Limb (tissue), 2 donors: ENCODE measurements around the gene SLC39A7.

ENCODE experiments used
- DNase-seq, 2 donors: peaks; one replicate each; pipeline ENCODE4 v3.0.0-alpha.2; 2016; ENCODE audit errors: extremely low spot score in 2 of 2

The SLC39A7 gene

DNA sequence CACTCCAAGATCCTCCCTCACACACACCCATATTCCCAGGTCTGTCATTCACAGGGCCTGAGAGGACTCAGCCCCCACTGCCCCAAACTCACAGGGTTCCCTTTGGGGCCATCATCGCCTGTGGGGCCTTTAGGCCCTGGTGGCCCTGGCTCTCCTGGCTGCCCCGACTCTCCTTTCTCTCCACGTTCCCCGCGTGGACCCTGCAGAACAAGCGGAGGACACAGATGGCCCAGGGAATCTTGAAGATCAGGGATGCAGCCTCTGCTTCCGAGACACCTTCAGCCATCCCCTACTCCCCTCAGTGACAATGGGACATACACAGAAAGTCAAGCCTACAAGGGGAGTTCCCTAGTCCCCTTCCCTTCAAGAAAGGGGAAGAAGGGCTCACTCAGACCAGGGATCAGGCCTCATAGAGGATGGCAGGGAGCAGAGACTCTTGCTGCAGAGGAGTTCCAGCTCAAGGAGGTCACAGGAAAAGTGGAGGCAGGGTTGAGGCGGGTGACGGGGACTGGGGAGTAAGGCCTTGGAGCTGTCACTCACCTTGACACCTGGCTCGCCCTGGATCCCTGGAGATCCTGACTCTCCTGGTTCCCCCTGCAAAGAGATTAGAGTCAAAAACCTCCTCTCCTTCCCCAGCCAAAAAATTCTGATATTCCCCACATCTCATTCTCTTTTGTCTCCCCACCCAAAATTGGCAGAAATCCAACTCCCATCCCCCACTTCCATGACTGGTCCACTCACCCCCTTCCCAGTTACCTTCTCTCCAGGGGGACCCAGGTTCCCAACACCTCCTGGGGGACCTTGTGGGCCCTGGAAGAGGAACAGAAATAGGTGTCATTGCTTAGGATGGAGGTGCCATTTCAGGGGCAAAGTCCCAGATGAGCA is 31.1 kb upstream of the SLC39A7 start:
- no peak for DNase-seq

GRCh38 chr6:33170176-33171015 is 30.3 kb upstream of the SLC39A7 start:
- DNase-seq: no peak

DNA sequence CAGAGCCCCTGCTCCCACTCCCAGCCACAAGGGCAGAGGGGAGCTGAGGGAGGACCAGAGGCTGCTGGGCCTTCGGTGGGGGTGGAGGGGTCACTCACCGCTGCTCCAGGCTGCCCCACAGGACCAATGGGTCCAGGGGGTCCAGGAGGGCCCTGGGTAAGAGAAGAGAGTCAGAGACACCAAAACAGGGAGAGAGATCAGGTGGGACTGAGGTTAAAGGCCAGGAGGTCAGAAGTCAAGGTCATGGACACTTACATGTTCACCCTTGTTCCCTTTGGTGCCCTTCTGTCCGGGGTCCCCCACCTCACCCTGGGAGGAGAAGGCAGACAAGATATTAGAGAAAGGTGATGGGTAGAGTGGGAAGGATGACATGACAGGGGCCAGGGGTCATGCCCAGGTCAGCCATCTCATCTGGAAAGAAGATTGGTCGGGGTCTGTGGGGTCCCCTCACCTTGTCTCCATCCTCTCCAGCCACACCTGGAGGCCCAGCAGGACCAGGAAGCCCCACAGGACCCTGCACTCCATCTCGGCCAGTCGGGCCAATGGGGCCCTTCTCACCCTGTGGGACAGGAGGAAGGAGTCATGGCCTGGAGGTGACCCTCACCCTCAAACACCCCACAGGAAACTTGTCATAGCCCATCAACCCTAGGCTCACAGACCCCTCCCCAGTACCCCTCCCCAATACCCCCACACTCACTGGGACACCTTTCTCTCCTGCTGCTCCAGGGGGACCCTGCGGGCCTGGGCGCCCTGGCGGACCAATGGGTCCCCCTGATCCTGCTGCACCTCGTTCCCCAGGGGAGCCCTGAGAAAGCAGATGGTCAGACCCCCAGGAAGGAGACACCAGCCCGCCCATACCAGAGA is 29.4 kb upstream of the SLC39A7 start:
- no peak for DNase-seq

DNA sequence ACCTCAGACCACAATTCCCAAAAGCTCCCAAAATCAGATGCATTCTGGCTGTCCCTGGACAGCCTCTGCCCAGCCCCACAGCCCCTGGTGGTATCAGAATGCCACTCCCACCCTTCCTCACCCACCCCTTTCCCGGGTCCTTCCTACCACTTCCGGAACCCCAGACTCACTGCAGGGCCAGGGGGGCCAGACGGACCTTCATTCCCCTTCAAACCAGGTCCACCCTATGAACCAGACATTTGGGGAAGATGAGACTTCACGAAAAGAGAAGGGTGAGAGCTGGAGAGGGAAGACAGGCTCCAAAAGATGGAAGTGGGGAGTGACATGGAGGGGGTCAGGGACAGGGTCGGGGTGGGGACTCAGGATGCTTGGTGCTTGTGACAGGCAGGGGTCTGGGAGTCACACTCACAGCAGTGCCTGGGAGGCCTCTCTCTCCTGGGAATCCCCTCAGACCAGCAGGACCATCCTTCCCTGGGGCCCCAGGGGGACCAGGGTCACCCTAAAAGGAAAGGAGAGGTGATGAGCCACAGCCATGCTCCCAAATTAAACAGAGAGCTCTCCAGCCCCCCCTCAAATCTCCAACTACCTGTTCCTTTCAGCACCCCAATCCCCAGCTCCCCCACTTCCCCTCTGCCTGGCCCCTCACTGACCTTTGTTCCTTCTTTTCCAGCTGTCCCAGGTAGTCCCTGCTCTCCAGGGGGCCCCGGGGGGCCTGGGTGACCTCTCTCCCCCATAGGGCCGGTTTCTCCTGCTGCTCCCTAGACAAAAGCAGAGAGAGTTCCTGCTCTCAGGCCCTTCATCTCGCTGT is 28.6 kb upstream of the SLC39A7 start:
- DNase-seq: no peak

DNA sequence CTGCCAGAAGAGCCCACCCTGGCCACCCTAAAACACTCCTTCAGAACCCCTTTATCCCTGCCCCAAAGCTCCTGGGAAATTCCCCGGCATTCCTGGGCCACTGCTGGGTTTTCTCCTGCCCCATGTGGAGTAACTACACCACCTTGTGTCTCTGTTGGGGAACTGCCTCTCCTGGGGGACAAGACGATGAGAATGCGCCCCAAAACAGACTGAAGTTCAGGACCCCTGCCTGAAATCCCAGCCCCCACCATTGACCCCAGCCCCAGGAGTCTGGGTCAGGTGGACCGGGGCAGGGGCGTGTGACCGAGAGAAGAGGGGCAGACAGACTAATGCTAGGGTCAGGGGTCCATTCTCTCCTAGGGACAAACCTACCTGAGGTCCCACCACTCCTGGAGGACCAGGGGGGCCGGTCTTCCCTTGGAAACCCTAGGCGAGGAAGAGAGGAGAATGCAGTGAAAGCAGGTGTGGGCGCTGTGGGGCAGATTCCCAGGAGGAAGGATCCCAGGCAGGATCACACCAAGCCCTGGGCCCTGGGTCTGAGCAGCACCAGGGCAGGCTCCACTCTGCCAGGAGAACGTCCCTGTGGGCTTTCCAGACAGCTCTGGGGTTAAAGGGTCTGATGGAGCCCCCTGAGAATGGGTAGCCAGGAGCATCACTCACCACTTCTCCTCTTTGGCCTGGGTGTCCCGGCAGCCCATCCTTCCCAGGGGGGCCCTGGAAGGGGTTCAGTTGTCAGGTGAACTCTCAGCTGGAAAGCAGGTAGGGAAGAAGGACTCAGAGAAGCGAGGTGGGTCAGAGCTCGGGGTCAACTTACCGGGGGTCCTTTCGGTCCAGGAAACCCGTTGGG is 27.8 kb upstream of the SLC39A7 start:
- DNase-seq: no peak

DNA sequence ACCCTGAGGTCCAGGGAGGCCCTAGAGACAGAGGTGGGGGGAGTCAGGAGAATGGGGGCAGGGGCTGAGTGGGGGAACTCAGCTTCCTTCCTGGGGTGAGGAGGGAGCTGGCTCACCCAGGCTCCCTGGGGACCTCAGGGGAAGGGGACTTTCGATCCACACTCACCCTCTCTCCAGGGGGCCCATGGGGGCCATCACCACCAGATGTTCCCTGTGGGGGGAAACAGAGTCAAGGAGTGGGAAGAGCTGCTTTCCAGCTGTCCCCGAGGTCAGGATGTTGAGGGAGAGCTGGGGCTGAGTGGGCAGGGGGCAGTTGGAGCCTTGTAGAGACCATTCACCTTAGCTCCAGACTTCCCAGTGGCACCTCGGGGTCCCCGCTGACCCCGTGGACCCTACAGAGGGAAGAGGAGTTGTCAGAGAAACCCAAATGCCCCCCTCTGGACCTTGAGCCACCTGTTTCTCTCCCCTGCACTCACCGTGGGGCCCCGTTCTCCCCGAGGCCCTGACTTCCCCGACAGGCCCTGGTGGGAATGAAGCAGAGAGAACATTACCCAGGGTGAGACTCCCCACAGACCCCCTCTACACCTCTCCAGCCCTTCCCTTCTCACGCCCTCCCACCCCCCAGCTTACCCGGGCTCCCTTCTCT is 27.0 kb upstream of the SLC39A7 start:
- no peak for DNase-seq

DNA sequence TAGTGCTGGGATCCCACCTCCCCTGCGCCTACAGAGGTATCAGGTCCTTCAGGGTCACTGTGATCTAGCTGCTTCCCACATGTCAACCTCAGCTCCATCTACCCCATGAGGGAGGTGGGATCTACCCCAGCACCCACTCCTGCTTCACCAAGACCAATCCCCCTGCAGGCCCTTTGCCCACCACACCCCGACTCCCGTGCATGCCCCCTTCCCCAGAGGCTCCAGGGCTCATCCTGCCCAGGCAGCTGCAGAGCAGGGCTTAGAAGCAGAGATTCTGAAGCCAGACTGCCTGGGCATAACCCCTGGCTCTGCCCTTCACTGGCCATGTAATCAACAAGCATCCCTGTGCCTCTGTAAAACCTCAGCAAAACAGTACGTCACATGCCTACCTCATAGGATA is 25.9 kb upstream of the SLC39A7 start:
- no peak for DNase-seq

- DNase-seq: no peak
Measured at GRCh38 chr6:33175436-33176069, 25.1 kb upstream of the SLC39A7 start.

DNA sequence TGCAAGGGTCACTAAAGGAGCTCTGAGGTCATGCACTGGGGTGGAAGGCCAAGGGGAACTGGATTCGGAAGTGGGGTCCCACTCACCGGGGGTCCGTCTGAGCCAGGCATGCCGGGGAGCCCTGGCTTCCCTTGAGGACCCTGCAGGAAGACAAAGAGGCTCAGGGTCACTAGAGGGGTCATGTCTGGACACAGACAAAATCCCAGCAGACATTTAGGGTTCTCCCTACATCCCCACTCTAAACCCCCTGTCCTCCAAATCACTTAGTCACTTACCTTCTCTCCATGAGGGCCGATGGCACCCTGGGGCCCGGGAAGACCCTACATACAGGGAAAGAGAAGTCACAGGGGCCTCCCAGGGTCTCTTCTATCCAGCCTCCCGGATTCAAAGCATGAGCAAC is 23.8 kb upstream of the SLC39A7 start:
- DNase-seq: no peak

DNA sequence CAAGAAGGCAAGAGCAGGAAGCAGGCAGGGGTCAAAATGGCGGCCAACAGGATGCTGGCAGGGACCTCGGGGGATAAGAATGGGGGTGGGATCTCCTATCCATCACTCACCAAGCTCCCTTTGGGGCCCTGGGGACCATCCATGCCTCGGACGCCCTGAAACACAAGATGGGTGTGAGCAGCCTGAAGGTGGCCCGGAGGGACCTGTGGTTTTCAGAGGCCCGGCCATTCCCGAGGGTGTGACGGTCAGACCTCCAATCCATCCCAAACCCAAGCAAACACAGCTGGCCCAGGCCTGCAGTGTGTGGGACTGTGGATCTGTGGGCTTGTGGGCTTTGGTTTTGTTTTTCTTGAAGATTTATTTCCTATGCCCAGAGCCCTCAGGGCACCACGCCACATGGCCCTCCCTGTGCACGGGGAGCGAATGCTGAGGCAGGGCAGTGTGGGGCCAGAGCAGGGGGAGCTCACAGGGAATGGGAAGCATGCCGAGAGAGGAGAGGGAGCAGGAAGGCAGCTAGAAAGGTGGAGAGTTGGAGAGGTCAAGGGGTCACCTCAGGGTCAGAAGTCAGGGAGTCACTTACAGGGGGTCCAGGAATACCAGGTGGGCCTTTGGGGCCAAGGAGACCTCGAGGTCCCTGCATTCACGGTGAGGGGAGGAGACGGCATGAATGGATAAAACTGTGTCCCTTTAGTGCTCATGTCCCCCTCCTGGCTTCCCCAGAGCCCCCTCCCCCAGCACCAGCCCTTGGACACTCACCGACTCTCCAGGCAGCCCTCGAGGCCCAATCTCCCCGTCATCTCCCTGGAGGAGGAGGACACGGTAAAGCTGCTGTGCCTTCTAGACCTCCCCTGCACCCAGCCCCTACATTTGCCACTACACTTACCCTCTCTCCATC is 22.9 kb upstream of the SLC39A7 start:
- DNase-seq: peak in 1 of 2 donors; percentile 63

GRCh38 chr6:33178755-33179475 is 21.8 kb upstream of the SLC39A7 start:
- no peak for DNase-seq

- no peak for DNase-seq
Measured at GRCh38 chr6:33181141-33181540, 19.5 kb upstream of the SLC39A7 start.

GRCh38 chr6:33183071-33183683 is 17.5 kb upstream of the SLC39A7 start:
- DNase-seq: no peak

DNA sequence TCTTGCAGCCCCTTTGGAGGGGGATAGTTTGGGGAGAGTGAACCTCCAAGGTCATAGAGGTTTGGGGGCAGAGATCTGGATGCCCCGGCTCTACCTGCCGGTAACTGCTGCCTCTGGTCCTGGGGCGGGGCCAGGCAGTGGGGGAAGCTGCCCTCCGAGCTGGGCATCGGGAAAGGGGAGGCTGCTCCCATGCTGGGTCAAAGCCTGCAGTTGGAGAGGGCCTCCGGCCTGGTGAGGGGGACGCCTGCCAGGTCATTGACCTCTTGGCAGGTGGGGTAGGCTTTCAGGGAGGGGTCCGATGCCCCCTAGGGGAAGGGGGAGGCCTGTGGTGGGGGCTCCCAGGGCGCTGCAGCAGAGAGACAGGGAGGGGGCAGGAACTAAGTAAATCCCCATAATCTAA is 15.5 kb upstream of the SLC39A7 start:
- no peak for DNase-seq

GRCh38 chr6:33185654-33186187 is 14.9 kb upstream of the SLC39A7 start:
- DNase-seq: no peak

GRCh38 chr6:33187809-33188208 is 12.9 kb upstream of the SLC39A7 start:
- no peak for DNase-seq
